ENCODE measurements around the gene PIR. TPM values are rescaled to one million over a fixed set of nuclear protein-coding genes. Genes with fewer than 3 reads are reported as not detected.

Gene PIR
- total RNA-seq, 2 experiments from 2014 or later: 6.2 to 9.2 TPM

DNA sequence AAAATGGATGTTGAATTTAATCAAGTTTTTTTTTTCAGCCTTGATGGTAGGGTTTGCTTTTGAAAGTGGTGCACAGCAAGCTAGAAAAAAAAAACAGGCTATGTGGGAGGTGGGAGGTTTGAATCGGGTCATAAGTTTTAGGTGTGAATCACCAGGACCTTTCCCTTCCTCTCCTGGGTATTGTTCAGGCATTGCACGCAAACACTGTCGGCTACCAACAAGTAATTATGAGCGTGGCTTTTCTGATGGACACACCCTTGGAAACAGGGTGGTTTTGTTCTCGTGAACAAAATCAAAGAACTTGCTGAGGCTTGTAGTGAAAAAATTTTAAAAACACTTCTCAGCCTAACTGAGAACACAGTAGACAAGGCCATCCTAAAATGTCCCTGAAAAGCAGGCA, 18.1 kb downstream of the PIR start:
- H3K9me3 Mint-ChIP-seq: no peaks in the 10 kb centered on the region
- no peak overlapping the region for H3K4me3 Mint-ChIP-seq
- no peak overlapping the region for H3K27ac Mint-ChIP-seq
- intact Hi-C loops (cut with micrococcal nuclease): no loop called here
- no peaks in the 10 kb centered on the region for H3K4me1 Mint-ChIP-seq (ENCODE audit: low read depth)
- CTCF ChIA-PET: interaction anchor here (0.7 kb wide), 1 partner anchor 673 kb away, joined by 4 read pairs; no protein-coding TSS in a partner anchor
- no peak for DNase-seq
- peaks cover 4% of the 10 kb centered on the region for H3K27me3 Mint-ChIP-seq (ENCODE audit: low read depth)
- no peaks in the 10 kb centered on the region for H3K36me3 Mint-ChIP-seq (ENCODE audit: low read depth)

DNA sequence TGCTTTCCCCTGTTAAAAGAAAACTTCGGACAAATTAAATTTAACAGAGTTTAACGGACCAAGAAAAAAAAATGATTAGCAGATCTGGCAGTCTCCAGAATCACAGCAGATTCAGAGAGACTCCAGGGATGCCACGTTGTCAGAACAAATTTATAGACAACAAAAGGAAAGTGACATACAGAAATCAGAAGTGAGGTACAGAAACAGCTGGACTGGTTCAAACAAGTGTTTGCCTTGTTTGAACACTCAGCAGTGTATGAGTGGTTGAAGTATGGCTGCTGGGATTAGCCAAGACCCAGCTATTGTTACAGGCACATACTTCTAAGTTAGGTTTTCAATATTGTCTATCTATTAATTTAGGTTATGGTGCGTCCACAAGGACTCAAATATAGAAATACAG, 19.1 kb downstream of the PIR start:
- H3K9me3 Mint-ChIP-seq: no peaks in the 10 kb centered on the region
- CTCF ChIA-PET: interaction anchor here (0.7 kb wide), 1 partner anchor 674 kb away, joined by 4 read pairs; no protein-coding TSS in a partner anchor
- no peak for DNase-seq
- H3K4me3 Mint-ChIP-seq: no peak overlapping the region
- no peak overlapping the region for H3K27ac Mint-ChIP-seq
- H3K27me3 Mint-ChIP-seq (ENCODE audit: low read depth): peaks cover 4% of the 10 kb centered on the region
- intact Hi-C loops (cut with micrococcal nuclease): no loop called here
- no peaks in the 10 kb centered on the region for H3K36me3 Mint-ChIP-seq (ENCODE audit: low read depth)
- H3K4me1 Mint-ChIP-seq (ENCODE audit: low read depth): no peaks in the 10 kb centered on the region

DNA sequence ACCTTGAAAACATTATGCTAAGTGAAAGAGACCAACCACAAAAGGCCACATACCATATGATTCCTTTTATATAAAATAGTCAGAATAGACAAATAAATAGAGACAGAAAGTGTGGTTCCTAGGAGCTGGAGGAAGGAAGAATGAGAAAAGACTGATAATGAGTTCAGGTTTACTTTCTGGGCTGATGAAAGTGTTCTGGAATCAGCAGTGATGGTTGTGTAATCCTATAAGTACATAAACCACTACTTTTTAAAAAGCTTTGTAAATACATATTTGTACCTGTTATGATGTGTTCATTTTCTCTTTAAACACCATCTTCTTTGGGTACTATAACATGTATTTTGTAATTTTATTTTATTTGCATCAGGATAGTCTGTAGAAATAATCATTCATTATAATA, 20.6 kb downstream of the PIR start:
- Mint-ChIP-seq H3K36me3 (ENCODE audit: low read depth) (no peaks in the 10 kb centered on the region), H3K27ac (no peak overlapping the region), H3K4me1 (ENCODE audit: low read depth) (no peaks in the 10 kb centered on the region), H3K27me3 (ENCODE audit: low read depth) (peaks cover 4% of the 10 kb centered on the region), H3K4me3 (no peak overlapping the region), H3K9me3 (no peaks in the 10 kb centered on the region)
- intact Hi-C loops (cut with micrococcal nuclease): no loop called here
- CTCF ChIA-PET: no interaction called here
- no peak for DNase-seq

DNA sequence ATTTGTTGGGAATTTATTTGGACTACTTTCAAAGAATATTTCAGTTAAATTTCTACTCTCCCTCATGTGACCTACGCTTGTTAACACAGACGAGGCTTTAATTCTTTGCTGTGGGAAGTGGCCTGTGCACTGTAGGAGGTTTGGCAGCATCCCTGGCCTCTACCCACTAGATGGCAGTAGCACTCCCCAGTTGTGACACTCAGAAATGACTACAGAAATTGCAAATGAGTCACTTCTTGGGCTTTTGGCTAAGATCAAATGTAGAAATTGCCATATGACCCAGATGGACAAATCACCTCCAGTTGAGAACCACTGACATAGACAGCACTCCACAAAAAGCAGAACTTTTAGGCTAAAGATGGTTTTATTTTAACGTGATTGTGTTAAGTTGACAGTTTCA, 22.1 kb downstream of the PIR start:
- DNase-seq: peak; percentile 71
- intact Hi-C loops (cut with micrococcal nuclease): loop anchor here (1.0 kb wide), 3 partner anchors 22 to 94 kb away; partner anchors contain the start of gene PIR
- H3K36me3 Mint-ChIP-seq (ENCODE audit: low read depth): no peaks in the 10 kb centered on the region
- no peaks in the 10 kb centered on the region for H3K4me1 Mint-ChIP-seq (ENCODE audit: low read depth)
- no peak overlapping the region for H3K4me3 Mint-ChIP-seq
- CTCF ChIA-PET: interaction anchor here (0.6 to 1.5 kb wide), 7 partner anchors 9 to 288 kb away, joined by 3 to 5 read pairs (median 3); partner anchors contain the start of gene PIR
- no peaks in the 10 kb centered on the region for H3K9me3 Mint-ChIP-seq
- H3K27ac Mint-ChIP-seq: no peak overlapping the region
- peaks cover 4% of the 10 kb centered on the region for H3K27me3 Mint-ChIP-seq (ENCODE audit: low read depth)

DNA sequence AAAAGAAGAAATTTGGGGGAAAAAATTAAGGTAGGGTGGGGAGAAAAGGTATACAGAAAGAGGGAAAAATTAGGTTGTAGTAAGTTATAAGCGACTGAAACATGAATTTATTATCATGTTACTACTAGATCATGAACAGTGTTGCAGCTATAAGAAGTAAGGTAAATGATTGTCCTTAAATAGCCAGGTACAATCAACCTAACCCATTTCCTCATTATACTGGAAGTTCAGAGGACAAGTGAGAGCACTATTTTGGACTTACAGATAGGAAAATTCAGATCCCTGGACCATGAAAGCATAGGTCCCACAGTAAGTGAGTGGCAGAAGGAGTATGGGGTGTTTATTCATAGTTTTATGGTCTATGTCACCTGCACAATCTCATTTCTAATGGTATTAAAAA, 23.5 kb downstream of the PIR start:
- CTCF ChIA-PET: interaction anchor here (0.6 to 3.8 kb wide), 2 partner anchors 120 to 177 kb away, joined by 3 to 19 read pairs; no protein-coding TSS in a partner anchor
- H3K4me1 Mint-ChIP-seq (ENCODE audit: low read depth): peaks cover 3% of the 10 kb centered on the region
- no peaks in the 10 kb centered on the region for H3K36me3 Mint-ChIP-seq (ENCODE audit: low read depth)

DNA sequence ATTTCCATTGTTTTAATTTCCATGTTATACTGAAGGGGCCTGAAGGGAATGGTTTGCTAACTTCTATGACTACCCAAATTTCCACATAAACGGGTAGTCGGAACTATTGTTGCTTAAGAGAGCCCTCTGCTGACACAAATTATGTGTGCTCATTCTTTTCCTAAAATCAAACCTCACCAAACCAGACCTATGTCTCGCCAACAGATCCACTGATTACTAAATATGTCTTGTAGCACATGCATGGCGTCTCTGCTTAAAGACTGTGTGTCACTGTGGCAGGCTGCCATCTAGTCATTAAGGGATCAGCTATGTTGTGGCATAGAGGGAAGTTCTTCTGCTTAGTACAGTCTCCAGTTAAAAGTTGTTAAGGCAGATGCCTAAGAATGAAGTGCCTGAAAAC, 25.1 kb downstream of the PIR start:
- DNase-seq: no peak
- peaks cover 3% of the 10 kb centered on the region for H3K4me1 Mint-ChIP-seq (ENCODE audit: low read depth)
- H3K9me3 Mint-ChIP-seq: no peaks in the 10 kb centered on the region
- H3K36me3 Mint-ChIP-seq (ENCODE audit: low read depth): no peaks in the 10 kb centered on the region
- CTCF ChIA-PET: interaction anchor here (1.0 to 3.8 kb wide), 3 partner anchors 94 to 168 kb away, joined by 4 to 19 read pairs (median 7); no protein-coding TSS in a partner anchor
- intact Hi-C loops (cut with micrococcal nuclease): loop anchor here (1.0 to 10.0 kb wide), 4 partner anchors 119 to 1371 kb away; no protein-coding TSS in a partner anchor
- no peak overlapping the region for H3K27ac Mint-ChIP-seq
- no peak overlapping the region for H3K4me3 Mint-ChIP-seq
- H3K27me3 Mint-ChIP-seq (ENCODE audit: low read depth): peaks cover 4% of the 10 kb centered on the region

More for the DNA sequence above, 23.5 kb downstream of the PIR start:
- intact Hi-C loops (cut with micrococcal nuclease): loop anchor here (5.0 to 10.0 kb wide), 2 partner anchors 365 to 1372 kb away; no protein-coding TSS in a partner anchor
- Mint-ChIP-seq H3K27ac (no peak overlapping the region), H3K4me3 (no peak overlapping the region), H3K9me3 (no peaks in the 10 kb centered on the region), H3K27me3 (ENCODE audit: low read depth) (peaks cover 4% of the 10 kb centered on the region)
- DNase-seq: no peak

DNA sequence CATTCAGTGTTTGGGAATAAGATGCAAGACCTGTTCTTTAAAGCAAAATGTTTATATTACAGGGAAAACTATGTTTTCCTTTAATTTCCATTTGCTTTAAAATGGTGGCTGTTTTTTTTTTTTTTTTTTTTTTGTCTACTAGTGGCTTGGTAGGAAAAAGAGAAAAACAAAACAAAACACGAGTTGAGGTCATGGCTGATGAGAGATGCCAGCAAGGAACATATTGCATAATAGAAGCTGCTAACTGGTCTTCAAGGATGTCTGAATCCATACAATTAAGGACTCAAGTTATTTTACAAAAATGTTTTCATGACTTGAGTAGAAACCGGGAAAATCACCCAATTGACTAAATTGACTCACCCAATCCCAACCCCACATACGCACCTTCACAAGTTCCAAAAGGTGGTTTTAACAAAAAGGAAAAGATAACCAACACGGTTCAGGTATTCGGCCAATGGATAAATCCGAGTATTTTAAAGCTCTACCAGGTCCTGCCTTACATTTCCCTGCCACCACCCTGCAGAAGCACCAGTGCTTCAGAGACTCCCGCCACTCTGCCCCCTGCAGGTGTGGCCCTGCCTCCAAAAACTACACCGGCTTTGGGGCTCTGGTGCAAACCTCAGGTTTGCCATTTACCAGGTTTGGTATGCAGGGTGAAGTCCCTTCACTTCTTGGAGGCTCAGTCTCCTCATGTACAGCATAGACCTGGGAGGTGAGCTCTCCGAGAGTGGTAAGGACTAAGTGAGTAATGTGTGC, 27.1 kb downstream of the PIR start:
- no peak overlapping the region for H3K27ac Mint-ChIP-seq
- no peak overlapping the region for H3K4me3 Mint-ChIP-seq
- intact Hi-C loops (cut with micrococcal nuclease): loop anchor here (5.0 to 10.0 kb wide), 2 partner anchors 361 to 1369 kb away; no protein-coding TSS in a partner anchor
- CTCF ChIA-PET: interaction anchor here (1.1 to 1.7 kb wide), 3 partner anchors 117 to 166 kb away, joined by 3 to 7 read pairs (median 3); no protein-coding TSS in a partner anchor
- H3K36me3 Mint-ChIP-seq (ENCODE audit: low read depth): no peaks in the 10 kb centered on the region
- no peaks in the 10 kb centered on the region for H3K27me3 Mint-ChIP-seq (ENCODE audit: low read depth)
- peak; percentile 5 for DNase-seq
- H3K9me3 Mint-ChIP-seq: no peaks in the 10 kb centered on the region
- peaks cover 3% of the 10 kb centered on the region for H3K4me1 Mint-ChIP-seq (ENCODE audit: low read depth)

DNA sequence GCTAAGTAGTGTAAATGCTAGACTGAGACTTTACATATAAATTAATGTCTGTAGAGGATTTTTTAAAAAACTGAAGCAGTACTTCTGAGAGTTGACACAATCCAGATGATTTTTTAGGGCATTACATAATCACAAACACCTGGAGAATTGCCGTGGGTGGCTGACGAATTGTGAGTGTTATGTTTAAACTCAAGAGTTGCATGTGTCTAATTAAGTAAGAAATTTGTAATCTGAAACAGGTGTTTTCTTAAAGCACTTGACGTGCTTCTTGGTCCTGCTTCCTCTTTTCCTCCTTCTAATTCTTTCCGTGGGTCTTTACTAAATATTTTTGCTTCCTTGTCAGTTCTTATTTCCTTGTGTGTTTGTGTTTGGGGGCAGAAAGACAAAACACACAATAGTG, 27.8 kb downstream of the PIR start:
- H3K27me3 Mint-ChIP-seq (ENCODE audit: low read depth): no peaks in the 10 kb centered on the region
- no peak overlapping the region for H3K27ac Mint-ChIP-seq
- peaks cover 3% of the 10 kb centered on the region for H3K4me1 Mint-ChIP-seq (ENCODE audit: low read depth)
- H3K36me3 Mint-ChIP-seq (ENCODE audit: low read depth): no peaks in the 10 kb centered on the region
- H3K4me3 Mint-ChIP-seq: no peak overlapping the region
- no peak for DNase-seq
- intact Hi-C loops (cut with micrococcal nuclease): loop anchor here (5.0 to 10.0 kb wide), 2 partner anchors 361 to 1368 kb away; no protein-coding TSS in a partner anchor
- CTCF ChIA-PET: interaction anchor here (1.7 kb wide), 1 partner anchor 116 kb away, joined by 7 read pairs; no protein-coding TSS in a partner anchor
- no peaks in the 10 kb centered on the region for H3K9me3 Mint-ChIP-seq

DNA sequence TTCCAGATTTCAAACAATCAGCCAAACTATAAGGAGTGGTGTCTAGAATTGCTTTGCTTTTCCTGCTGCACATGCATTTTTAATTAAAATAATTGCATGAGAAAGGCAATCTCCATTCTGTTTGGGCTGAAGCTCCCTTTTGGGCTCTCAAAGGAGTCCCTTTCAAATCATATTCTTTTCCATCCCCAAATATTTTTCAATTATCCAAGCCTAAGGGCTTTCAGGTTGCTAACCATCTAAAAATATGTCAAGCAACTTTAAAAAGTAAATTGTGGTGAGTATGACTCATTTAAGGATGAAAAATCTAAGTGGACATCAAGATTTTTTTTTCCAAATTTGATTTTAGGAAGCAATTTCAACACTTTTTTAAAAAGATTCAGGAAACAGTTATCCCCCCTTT, 28.4 kb downstream of the PIR start:
- no peak overlapping the region for H3K4me3 Mint-ChIP-seq
- no peaks in the 10 kb centered on the region for H3K9me3 Mint-ChIP-seq

DNA sequence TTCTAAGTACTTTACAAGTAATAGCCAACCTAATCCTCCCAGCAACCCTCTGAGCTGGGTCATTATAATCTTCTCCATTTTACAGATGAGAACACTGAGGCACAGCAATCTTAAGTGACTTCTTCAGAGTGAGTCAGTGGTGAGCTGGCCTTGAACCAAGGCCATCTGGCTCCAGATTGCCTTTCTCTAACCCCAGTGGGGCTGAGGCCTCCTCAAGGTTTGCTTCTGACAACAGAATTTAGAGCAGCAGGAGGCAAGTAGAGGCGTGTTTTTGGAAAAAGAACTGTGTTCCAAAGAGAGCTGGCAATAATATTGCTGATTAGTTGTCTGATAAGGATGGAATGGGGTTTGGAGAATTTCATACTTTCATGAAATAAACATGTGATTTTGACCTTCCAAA, 41.2 kb downstream of the PIR start:
- CTCF ChIA-PET: no interaction called here
- no peaks in the 10 kb centered on the region for H3K36me3 Mint-ChIP-seq (ENCODE audit: low read depth)
- H3K27me3 Mint-ChIP-seq (ENCODE audit: low read depth): no peaks in the 10 kb centered on the region
- intact Hi-C loops (cut with micrococcal nuclease): no loop called here
- DNase-seq: no peak
- no peak overlapping the region for H3K27ac Mint-ChIP-seq
- no peaks in the 10 kb centered on the region for H3K4me1 Mint-ChIP-seq (ENCODE audit: low read depth)
- H3K4me3 Mint-ChIP-seq: no peak overlapping the region
- no peaks in the 10 kb centered on the region for H3K9me3 Mint-ChIP-seq

More for the DNA sequence above, 28.4 kb downstream of the PIR start:
- H3K4me1 Mint-ChIP-seq (ENCODE audit: low read depth): peaks cover 3% of the 10 kb centered on the region
- H3K36me3 Mint-ChIP-seq (ENCODE audit: low read depth): no peaks in the 10 kb centered on the region
- no peaks in the 10 kb centered on the region for H3K27me3 Mint-ChIP-seq (ENCODE audit: low read depth)
- no peak overlapping the region for H3K27ac Mint-ChIP-seq
- no peak for DNase-seq
- intact Hi-C loops (cut with micrococcal nuclease): loop anchor here (5.0 to 10.0 kb wide), 2 partner anchors 360 to 1367 kb away; no protein-coding TSS in a partner anchor
- CTCF ChIA-PET: no interaction called here

DNA sequence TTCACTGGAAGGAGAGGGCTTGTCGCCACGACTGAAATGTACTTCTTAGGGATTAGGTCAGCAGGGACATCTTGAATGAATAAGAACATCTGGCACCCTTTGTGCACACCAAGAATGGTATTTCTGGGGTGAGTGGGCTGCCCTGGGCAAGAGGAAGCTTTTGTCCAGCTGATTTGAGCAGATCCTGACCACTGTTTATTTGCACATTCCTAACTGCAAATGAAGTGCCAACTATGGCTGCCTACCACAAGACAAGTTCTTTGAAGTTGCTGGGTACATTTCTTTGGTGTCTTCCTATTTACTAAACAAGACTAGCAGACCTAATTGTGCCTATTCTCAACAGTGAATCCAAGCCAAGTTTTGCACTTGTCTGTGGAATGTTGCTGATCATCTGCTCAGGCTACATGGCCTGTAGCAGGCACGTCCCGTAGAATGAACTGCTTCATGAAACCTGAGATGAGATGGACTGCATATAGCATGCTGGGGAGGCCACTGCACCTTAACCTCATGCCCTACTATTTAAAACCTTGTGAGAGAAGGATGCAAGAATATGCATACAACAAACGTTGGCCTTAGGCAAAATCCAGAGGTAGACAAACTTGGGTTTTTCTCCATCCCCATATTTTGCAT, 45.0 kb downstream of the PIR start:
- Mint-ChIP-seq H3K27ac (no peak overlapping the region), H3K4me1 (ENCODE audit: low read depth) (no peaks in the 10 kb centered on the region), H3K4me3 (no peak overlapping the region), H3K9me3 (no peaks in the 10 kb centered on the region), H3K27me3 (ENCODE audit: low read depth) (no peaks in the 10 kb centered on the region), H3K36me3 (ENCODE audit: low read depth) (no peaks in the 10 kb centered on the region)
- intact Hi-C loops (cut with micrococcal nuclease): no loop called here
- no peak for DNase-seq
- CTCF ChIA-PET: no interaction called here

DNA sequence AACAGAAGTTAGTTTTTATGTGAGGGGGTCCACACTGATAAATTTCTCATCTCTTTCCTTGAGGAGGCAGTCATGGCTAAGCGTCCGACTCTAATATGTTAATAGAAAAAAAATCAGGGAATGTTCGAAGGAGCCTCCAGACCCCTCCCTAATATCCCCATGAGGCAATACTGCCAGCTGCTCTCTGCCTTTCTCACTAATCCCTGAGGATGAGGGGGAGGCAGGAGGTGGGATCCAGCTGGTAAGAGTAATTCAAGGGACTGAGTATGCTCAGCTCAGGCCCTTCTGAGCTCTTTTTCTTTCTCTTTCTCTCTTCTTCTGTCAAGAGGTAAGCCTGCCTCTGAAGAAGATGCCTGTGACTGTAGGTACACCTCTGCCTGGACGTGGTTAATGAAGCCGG, 51.7 kb downstream of the PIR start:
- Mint-ChIP-seq H3K9me3 (no peaks in the 10 kb centered on the region), H3K4me3 (no peak overlapping the region), H3K4me1 (ENCODE audit: low read depth) (no peaks in the 10 kb centered on the region), H3K27me3 (ENCODE audit: low read depth) (no peaks in the 10 kb centered on the region), H3K36me3 (ENCODE audit: low read depth) (no peaks in the 10 kb centered on the region), H3K27ac (no peak overlapping the region)
- no peak for DNase-seq
- CTCF ChIA-PET: no interaction called here
- intact Hi-C loops (cut with micrococcal nuclease): no loop called here

Data from activated naive CD4-positive, alpha-beta T cell treated with anti-CD3 and anti-CD28 coated beads for 36 hours (primary cell).